Hematopoietic multipotent progenitor cell treated with erythropoietin and hydrocortisone succinate and interleukin-3 and kit ligand, for 15 days (in vitro differentiated cells): ENCODE measurements around the gene NR6A1.
A peak's percentile ranks its signal among the peaks of the same experiment; 100 is the strongest.

ENCODE experiments used
- DNase-seq: peaks from one replicate; pipeline ENCODE4 v3.0.0-alpha.2; 2015; ENCODE audit warnings: low spot score

The NR6A1 gene

GRCh38 chr9:124771021-124771866 lies at the start of gene NR6A1:
Gene NR6A1, minus strand, starts transcription at chr9:124771311.
- DNase-seq = peak; percentile 96

- DNase-seq = no peak
These were observed 47.5 kb upstream of the NR6A1 start for GRCh38 chr9:124818431-124819281.

DNA sequence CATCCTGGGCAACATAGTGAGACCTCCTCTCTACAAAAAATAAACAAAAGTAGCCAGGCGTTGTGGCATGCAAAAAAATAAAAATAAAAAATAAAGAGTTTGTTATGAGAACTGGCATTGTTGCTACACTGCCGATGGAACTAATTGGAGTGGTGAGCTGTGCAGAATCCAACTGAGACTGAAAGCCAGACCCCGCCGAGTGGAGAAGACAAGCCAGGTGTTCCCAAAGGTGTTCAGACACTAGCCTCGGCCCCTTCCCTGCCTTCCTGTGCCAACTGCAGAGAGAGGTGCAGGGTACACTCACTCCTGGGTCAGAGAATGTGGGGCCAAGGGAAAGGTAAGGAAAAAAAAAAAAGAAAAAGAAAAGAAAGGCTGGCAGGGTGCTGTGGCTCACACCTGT lies 44.5 kb upstream of the NR6A1 start:
- no peak for DNase-seq

DNA sequence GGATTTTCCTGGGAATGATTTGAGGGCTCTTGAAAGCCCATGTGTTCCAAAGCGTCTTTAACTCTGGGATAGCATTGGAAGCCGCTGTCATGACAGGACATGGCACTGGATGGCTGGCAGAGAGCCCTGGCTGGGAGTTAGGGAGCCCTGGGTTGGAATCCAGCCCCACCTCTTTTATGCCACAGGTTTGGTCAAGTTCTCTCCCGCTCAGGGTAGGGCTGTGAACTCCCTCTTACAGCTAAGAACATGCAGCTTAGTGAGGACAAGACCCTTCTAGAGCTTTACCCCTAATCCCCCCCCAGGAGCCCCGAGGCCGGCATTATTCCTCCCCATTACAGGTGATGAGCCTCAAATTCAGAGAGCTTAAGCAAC lies 43.0 kb upstream of the NR6A1 start:
- no peak for DNase-seq

DNA sequence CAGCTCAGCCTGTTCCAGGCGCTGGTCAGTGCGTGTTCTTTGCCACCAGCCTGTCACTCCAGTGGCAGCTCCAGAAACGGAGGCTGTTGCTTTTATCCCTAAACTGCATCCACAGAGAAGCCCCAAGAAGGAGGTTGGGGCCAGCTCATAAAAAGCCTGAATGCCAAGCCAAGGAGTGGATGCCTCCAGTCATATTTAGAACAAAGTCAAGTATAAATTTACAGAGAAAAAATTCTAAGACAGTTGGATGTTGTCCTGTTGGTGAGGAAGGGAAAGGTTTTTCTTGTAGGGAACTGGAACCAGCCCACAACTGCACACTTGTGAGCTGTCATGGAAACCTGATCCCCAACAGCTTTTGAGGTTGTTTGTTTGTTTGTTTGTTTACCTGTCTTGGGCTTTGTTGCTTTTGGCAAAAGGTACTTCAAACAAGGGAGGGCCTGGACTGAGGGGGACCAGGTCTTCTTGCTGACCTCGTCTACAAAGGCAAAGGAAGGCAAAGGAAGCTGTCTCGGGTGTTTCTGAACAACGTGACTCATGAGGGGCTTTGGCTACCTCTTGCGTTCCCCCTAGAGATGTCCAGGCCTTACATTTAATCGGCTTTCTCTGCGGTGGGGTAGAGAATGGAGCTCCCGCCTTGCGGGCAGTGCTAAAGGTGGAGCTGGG lies 42.5 kb upstream of the NR6A1 start:
- no peak for DNase-seq

DNA sequence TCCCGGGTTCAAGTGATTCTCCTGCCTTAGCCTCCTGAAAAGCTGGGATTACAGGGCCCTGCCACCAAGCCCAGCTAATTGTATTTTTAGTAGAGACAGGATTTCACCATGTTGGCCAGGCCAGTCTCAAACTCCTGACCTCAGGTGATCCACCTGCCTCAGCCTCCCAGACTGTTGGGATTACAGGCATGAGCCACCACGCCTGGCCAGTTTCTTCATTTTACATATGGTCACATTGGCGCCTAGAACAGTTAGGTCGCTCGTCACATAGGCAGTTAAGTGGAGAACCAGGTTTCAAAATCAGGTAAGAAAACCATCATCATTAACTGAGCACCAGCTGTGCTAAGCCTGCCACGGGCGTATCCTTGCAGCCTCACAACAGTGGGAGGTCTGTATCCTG lies 41.9 kb upstream of the NR6A1 start:
- no peak for DNase-seq

- no peak for DNase-seq
These were observed 41.3 kb upstream of the NR6A1 start for GRCh38 chr9:124812441-124812876.

- DNase-seq = no peak
These were observed 39.7 kb upstream of the NR6A1 start for GRCh38 chr9:124810663-124811355.

DNA sequence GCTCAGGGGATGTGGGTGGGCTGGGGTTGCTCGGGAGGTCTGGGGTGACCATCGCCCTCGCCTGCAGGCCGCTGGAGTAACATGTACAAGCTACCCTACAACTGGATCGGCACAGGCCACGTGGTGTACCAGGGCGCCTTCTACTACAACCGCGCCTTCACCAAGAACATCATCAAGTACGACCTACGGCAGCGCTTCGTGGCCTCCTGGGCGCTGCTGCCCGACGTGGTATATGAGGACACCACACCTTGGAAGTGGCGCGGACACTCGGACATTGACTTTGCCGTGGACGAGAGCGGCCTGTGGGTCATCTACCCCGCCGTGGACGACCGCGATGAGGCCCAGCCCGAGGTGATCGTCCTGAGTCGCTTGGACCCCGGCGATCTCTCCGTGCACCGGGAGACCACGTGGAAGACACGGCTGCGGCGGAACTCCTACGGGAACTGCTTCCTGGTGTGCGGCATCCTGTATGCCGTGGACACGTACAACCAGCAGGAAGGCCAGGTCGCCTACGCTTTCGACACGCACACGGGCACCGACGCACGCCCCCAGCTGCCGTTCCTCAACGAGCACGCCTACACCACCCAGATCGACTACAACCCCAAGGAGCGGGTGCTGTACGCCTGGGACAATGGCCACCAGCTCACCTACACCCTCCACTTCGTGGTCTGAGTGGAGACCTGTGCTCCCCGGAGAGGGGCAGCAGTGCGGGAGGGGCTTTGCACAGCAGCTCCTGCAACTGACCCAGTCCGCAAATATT lies 38.8 kb upstream of the NR6A1 start:
- no peak for DNase-seq

- DNase-seq = no peak
These were observed 38.1 kb upstream of the NR6A1 start for GRCh38 chr9:124809211-124809610.

GRCh38 chr9:124808246-124808956 lies 37.3 kb upstream of the NR6A1 start:
- DNase-seq = no peak

DNA sequence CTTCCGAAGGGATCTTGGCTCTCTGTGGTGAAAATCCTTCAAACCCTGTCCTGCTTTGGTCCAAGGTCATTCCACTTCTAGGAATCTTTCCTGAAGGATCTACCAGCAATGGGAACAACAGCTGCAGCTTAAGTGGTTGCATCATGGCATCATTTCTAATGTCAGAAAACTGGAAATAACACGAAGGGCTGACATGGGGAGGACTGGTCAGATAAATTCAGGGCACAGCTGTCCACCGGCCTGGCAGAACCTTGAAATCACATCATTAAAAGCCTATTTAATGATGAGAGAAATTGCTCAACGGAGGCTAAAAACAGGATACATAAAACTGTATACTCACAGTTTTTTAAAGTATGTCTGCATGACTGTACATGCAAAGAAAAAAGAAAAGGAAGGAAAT lies 34.1 kb upstream of the NR6A1 start:
- no peak for DNase-seq

DNA sequence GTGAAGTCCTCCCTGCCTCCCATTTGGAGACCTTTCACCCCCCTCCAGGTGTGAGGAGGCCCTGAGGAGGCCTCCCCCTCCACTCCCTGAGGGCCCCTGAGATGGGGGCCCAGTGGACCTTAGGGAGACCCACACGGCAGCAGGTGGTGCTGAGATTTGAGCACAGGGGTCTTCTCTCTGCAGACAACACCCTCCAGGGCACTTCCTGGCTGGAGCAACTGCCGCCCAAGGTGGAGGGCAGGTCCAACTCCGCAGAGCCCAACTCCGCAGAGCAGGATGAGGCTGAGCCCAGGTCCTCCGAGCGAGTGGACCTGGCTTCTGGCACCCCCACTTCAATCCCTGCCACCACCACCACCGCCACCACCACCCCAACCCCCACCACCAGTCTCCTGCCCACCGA lies 32.8 kb upstream of the NR6A1 start:
- DNase-seq = no peak

DNA sequence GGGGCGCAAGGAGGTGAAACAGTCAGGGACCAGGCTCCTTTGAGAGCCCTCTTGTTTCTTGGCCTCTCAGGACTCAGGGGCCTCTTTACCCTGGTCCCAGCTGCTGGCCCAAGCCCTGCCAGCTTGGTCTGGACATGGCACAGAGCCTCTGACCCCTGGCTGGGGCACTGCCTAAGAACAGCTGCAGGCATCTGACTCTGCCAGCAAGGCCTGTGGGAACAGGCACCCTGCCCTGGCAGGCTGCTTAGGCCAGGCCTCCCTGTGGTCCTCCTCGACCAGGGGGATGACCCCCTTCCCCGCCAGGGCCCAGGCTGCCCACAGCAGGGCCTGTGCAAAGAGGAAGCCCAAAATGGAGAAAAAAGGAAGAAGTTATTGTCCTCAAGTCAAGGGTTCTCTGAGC lies 31.3 kb upstream of the NR6A1 start:
- no peak for DNase-seq

GRCh38 chr9:124801356-124801755 lies 30.2 kb upstream of the NR6A1 start:
- DNase-seq = no peak

DNA sequence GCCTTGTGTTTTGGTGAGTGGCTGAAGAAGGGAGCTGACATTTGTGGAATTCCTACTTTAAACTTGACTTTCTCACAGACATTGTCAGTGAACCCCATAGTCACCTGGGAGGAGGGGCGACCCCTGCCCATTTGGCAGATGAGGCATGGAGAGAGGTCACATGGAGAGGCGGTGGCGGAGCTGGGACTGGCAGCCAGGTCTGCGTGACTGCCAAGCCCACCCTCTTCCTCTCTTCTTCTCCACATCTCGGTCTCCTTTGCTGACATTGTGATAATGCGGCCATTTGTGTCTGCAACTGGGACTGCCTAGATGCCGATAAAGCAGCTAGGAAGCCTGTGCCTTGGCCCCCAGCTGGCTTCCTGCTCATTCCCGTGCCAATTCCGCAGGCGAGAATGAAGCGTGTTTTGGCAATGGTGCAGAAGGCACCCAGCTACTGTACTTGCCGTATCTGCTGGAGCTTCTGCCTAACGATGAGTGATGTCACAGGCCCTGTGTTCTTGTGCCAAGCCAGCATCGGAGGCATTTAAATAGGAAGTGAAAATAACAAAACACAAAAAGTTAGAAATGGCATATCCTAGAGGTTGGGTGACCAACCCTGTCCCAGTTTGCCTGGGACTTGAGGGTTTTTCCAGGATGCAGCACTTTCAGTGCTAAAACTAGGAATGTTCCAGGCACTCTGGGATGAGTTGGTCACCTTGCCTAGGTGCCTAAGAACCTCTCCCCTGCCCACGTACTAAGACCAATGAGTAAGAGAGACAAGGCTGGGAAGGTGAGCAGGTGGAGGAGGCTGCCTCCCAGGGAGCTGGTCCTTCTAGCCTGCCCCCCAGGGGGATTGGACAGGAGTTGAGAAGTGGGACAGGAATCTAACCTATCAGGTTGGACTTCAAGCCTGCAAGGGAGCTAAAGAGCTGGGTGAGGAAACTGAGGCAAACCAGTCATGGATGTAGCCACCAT lies 29.5 kb upstream of the NR6A1 start:
- no peak for DNase-seq

DNA sequence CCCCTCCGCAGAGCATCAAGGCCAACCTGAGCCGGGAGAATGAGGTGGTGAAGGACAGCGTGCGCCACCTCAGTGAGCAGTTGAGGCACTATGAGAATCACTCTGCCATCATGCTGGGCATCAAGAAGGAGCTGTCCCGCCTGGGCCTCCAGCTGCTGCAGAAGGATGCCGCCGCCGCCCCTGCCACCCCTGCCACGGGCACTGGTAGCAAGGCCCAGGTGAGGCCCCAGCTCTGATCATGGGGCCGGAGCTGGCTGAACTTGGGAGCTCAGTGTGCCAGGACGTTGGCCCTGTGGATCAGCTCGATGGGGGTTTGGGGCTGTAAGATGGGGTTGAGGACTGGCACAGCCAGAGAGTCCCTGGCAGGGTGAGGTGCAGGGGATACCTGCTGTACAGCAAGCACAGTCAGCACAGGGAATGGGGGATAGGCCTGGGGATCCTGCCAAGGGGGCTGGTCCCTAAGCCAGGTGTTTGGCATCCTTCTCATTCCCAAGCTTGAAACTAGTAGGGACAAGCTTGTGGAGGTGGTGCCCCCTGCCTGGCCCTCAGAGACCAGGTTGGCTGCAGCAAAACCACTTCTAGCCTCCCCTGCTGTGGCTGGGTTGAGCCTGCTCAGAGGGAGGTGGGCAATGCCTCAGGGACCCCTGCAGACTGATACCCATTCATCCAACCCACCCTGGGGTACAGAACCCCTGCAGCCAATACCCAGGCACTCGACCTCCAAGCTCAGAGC lies 28.3 kb upstream of the NR6A1 start:
- no peak for DNase-seq

- no peak for DNase-seq
These were observed 26.4 kb upstream of the NR6A1 start for GRCh38 chr9:124797343-124798103.
